ENCODE measurements around the gene MGAT5B.

DNA sequence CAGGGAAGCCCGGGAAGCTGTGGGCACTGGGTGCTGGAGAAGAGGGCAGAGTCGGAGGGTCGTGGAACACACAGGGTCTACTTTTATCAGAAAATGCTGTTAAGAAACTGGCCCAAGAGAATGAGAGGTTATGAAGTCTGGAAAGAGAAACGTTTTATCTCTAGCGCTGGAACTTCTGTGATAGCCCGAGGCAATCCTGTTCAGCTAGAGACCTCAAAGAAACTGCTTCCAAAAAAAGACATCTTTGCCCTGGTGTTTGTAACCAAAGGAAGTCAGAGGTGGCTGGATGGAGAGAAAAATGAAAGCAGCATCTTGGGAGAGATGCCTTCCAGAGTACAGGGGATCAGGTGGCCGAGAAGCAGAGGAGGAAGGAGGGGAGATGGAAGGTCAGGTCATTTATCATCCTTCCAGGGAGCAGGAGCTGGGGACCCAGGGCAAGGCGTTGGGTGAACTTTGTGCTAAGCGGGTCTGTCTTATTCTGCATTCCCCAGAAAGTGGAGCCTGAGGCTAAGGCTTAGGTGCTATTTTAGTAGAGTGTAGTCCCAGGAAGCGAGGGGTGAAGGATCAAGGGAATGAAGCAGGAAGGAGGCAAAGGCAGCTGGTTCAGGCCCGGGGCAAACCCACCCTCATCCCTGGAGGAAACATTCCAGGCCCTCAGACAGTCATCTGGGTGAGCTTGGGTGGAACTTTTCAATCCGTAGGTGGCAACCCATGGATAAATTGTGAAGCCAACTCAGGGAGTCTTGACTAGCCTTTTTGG lies 66.5 kb downstream of the MGAT5B start:
- TF ChIP-seq, protein P1, sequence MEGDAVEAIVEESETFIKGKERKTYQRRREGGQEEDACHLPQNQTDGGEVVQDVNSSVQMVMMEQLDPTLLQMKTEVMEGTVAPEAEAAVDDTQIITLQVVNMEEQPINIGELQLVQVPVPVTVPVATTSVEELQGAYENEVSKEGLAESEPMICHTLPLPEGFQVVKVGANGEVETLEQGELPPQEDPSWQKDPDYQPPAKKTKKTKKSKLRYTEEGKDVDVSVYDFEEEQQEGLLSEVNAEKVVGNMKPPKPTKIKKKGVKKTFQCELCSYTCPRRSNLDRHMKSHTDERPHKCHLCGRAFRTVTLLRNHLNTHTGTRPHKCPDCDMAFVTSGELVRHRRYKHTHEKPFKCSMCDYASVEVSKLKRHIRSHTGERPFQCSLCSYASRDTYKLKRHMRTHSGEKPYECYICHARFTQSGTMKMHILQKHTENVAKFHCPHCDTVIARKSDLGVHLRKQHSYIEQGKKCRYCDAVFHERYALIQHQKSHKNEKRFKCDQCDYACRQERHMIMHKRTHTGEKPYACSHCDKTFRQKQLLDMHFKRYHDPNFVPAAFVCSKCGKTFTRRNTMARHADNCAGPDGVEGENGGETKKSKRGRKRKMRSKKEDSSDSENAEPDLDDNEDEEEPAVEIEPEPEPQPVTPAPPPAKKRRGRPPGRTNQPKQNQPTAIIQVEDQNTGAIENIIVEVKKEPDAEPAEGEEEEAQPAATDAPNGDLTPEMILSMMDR (IDR thresholded peaks at IDR 0.05; ENCODE audit: low read depth, low read length, missing input control): no peak
- TF ChIP-seq, protein P2, sequence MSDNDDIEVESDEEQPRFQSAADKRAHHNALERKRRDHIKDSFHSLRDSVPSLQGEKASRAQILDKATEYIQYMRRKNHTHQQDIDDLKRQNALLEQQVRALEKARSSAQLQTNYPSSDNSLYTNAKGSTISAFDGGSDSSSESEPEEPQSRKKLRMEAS (IDR thresholded peaks at IDR 0.05): no peak
- TF ChIP-seq EGR1 (IDR thresholded peaks at IDR 0.05; ENCODE audit: low read depth in 2 of 2): no peak
- TF ChIP-seq, protein P3, sequence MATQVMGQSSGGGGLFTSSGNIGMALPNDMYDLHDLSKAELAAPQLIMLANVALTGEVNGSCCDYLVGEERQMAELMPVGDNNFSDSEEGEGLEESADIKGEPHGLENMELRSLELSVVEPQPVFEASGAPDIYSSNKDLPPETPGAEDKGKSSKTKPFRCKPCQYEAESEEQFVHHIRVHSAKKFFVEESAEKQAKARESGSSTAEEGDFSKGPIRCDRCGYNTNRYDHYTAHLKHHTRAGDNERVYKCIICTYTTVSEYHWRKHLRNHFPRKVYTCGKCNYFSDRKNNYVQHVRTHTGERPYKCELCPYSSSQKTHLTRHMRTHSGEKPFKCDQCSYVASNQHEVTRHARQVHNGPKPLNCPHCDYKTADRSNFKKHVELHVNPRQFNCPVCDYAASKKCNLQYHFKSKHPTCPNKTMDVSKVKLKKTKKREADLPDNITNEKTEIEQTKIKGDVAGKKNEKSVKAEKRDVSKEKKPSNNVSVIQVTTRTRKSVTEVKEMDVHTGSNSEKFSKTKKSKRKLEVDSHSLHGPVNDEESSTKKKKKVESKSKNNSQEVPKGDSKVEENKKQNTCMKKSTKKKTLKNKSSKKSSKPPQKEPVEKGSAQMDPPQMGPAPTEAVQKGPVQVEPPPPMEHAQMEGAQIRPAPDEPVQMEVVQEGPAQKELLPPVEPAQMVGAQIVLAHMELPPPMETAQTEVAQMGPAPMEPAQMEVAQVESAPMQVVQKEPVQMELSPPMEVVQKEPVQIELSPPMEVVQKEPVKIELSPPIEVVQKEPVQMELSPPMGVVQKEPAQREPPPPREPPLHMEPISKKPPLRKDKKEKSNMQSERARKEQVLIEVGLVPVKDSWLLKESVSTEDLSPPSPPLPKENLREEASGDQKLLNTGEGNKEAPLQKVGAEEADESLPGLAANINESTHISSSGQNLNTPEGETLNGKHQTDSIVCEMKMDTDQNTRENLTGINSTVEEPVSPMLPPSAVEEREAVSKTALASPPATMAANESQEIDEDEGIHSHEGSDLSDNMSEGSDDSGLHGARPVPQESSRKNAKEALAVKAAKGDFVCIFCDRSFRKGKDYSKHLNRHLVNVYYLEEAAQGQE (IDR thresholded peaks at IDR 0.05): no peak
- TF ChIP-seq RAD21 (IDR thresholded peaks at IDR 0.05): no peak
